ENCODE data around the gene WDR77. TPM values are rescaled to one million over a fixed set of nuclear protein-coding genes. Genes with fewer than 3 reads are reported as not detected.

Gene WDR77
- total and polyA plus RNA-seq, 4 donors: 20.1 to 47.5 (median 34.2) TPM

DNA sequence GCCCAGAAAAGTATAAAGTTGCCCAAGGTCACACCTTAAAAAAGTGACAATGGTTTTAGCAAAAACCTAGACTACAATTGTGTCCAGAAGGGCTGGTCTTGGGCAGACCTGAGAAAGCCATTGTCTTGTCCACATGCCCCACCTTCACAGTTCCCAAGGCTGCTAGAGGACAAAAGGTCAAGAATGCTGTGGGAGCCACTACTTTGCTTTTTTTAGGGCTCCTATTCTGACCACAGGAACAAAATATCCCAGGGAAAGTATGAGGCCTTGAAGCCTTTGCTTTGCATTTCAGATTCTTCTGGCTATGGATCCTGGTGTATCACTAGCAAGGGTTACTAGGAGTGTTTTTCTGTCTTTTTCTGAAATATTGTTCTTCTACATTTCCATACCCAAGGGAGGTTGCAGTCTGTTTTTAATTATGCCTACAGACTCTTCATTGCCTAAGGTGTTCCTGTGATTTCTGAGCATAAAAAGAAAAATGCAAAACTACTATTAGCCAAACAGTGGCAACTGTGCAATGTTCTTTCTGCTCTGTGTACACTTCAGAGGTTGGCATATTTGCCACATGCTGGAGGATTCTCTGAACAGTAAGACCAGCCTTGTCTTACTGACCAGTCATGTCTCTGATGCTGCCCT is 35.5 kb upstream of the WDR77 start:
- DNase-seq (ENCODE audit: low read depth in 4 of 6, low spot score in 6 of 6): no peak
- Histone ChIP-seq H3K27me3 (ENCODE audit: control insufficient read depth, insufficient read depth, low read length) (no peaks in the 10 kb centered on the region), H3K4me3 (ENCODE audit: low read depth, low read length) (no peak overlapping the region), H3K27ac (ENCODE audit: low read depth, low read length) (no peak overlapping the region), H3K9me3 (ENCODE audit: control insufficient read depth, insufficient read depth, low read length) (no peaks in the 10 kb centered on the region), H3K36me3 (ENCODE audit: control insufficient read depth, insufficient read depth, low read length) (no peaks in the 10 kb centered on the region), H3K4me1 (ENCODE audit: control insufficient read depth, insufficient read depth, low read length) (no peaks in the 10 kb centered on the region)

DNA sequence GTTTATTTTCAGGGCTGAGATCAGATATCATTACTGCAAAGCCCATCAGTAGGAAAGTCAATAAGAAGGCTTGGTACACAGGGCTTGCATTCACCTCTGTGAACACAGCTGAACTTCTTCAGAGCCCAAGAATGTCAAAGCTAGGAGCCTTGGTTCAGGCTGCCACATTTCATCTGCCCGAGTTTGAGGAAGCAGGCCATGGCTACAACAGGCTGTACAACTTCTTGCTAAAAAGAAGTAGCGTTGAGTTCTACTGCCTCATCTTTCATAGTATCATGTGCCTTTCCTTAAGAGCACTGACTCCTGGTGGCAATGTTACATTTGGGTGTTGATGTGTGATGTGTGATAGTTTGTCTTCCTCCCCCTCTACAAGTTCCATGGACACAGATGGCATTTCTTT is 34.8 kb upstream of the WDR77 start:
- Histone ChIP-seq H3K4me3 (ENCODE audit: low read depth, low read length) (no peak overlapping the region), H3K27me3 (ENCODE audit: control insufficient read depth, insufficient read depth, low read length) (no peaks in the 10 kb centered on the region), H3K27ac (ENCODE audit: low read depth, low read length) (no peak overlapping the region), H3K36me3 (ENCODE audit: control insufficient read depth, insufficient read depth, low read length) (no peaks in the 10 kb centered on the region), H3K4me1 (ENCODE audit: control insufficient read depth, insufficient read depth, low read length) (no peaks in the 10 kb centered on the region), H3K9me3 (ENCODE audit: control insufficient read depth, insufficient read depth, low read length) (no peaks in the 10 kb centered on the region)
- 30% methylated on average over 1 of the region's 2 CpGs for WGBS (ENCODE audit: insufficient coverage)
- no peak for DNase-seq (ENCODE audit: low read depth in 4 of 6, low spot score in 6 of 6)

DNA sequence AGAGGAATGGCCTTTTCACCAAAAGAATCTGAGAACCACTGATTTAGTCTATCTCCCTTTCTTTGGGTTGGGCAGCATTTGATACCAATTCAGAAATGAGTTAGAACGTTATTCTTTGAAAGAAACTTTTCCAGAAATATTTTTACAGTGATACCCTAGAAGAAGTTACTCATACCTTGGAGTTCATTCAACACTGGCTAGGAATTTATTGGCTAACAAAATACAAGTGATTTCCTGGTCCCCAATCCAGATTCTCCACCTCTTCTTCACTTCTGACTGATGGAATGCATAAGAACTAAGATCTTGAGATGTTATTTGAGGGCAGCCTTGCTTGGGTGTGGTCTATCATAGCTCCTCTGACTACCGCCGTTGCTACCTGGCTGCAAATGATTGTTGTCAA is 34.1 kb upstream of the WDR77 start:
- H3K36me3 ChIP-seq (ENCODE audit: control insufficient read depth, insufficient read depth, low read length): no peaks in the 10 kb centered on the region
- no peak overlapping the region for H3K4me3 ChIP-seq (ENCODE audit: low read depth, low read length)
- H3K27ac ChIP-seq (ENCODE audit: low read depth, low read length): no peak overlapping the region
- H3K9me3 ChIP-seq (ENCODE audit: control insufficient read depth, insufficient read depth, low read length): no peaks in the 10 kb centered on the region
- DNase-seq (ENCODE audit: low read depth in 4 of 6, low spot score in 6 of 6): no peak
- no peaks in the 10 kb centered on the region for H3K4me1 ChIP-seq (ENCODE audit: control insufficient read depth, insufficient read depth, low read length)
- no peaks in the 10 kb centered on the region for H3K27me3 ChIP-seq (ENCODE audit: control insufficient read depth, insufficient read depth, low read length)
- 80% methylated on average over 1 of the region's 3 CpGs for WGBS (ENCODE audit: insufficient coverage)

DNA sequence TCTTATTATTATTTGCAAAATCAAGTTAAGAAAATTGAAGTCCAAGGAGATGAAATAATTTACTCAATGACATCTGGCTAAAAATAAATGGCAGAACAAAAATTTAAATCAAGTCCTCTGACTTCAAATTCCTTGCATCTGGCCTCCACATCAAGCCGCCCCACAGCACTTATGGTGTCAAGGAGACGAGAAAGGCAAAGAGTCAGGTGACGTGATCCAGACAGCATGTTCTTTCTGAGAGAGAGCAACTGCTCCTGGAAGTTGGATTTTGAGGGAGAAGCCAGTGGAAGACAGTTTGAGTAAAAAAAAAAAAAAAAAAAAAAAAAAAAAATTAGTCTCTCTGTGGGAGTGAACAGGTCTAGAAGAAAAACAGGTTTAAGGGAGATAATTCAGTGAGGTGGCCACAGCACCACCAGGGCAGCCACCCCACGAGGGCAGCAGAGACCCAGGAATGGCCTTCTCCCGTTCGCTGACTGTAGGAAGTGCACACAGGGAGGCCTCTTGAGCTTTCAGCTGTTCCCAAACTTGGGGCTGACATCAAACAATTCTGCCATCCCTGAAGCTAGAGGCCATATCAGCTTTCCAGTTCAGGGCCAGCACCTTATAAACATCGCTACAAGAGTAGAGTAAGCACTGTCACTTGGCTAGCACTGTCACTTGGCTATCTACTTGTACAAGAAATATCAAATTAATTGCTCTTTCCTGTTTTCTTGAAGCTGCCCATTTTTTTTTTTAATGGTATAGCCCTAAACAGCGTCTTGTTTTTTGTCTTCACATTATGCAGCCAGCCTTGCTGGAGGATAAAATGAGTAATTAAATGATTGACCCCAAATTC is 32.5 kb upstream of the WDR77 start:
- WGBS (ENCODE audit: insufficient coverage): 46% methylated on average over 6 of the region's 8 CpGs
- Histone ChIP-seq H3K27ac (ENCODE audit: low read depth, low read length) (no peak overlapping the region), H3K4me3 (ENCODE audit: low read depth, low read length) (no peak overlapping the region), H3K27me3 (ENCODE audit: control insufficient read depth, insufficient read depth, low read length) (no peaks in the 10 kb centered on the region), H3K9me3 (ENCODE audit: control insufficient read depth, insufficient read depth, low read length) (no peaks in the 10 kb centered on the region), H3K36me3 (ENCODE audit: control insufficient read depth, insufficient read depth, low read length) (no peaks in the 10 kb centered on the region), H3K4me1 (ENCODE audit: control insufficient read depth, insufficient read depth, low read length) (no peaks in the 10 kb centered on the region)
- DNase-seq (ENCODE audit: low read depth in 4 of 6, low spot score in 6 of 6): peak; percentile 19 to 81 (median 36)

DNA sequence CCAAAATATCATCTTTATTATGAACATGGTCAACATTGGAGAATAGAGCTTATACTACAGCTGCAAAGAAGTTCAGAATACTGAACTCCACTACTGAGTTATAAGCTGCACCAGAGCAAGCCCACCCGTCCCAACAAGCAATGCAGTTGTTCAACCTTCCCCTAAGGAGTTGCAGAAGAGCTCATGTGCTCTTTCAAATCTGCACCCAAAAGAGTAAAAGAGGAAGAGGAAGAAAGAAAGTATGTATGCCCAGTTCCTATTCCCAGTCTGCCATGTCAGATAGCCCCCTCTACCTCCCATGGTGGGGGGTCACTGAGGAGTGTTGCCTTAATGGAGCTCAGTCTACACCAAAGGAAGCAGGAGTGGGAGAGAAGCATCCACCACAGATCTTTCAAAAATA is 31.6 kb upstream of the WDR77 start:
- Histone ChIP-seq H3K36me3 (ENCODE audit: control insufficient read depth, insufficient read depth, low read length) (no peaks in the 10 kb centered on the region), H3K27me3 (ENCODE audit: control insufficient read depth, insufficient read depth, low read length) (no peaks in the 10 kb centered on the region), H3K27ac (ENCODE audit: low read depth, low read length) (no peak overlapping the region), H3K4me1 (ENCODE audit: control insufficient read depth, insufficient read depth, low read length) (no peaks in the 10 kb centered on the region), H3K4me3 (ENCODE audit: low read depth, low read length) (no peak overlapping the region), H3K9me3 (ENCODE audit: control insufficient read depth, insufficient read depth, low read length) (no peaks in the 10 kb centered on the region)
- DNase-seq (ENCODE audit: low read depth in 4 of 6, low spot score in 6 of 6): no peak
- WGBS (ENCODE audit: insufficient coverage): 80% methylated on average over 1 of the region's 1 CpG

DNA sequence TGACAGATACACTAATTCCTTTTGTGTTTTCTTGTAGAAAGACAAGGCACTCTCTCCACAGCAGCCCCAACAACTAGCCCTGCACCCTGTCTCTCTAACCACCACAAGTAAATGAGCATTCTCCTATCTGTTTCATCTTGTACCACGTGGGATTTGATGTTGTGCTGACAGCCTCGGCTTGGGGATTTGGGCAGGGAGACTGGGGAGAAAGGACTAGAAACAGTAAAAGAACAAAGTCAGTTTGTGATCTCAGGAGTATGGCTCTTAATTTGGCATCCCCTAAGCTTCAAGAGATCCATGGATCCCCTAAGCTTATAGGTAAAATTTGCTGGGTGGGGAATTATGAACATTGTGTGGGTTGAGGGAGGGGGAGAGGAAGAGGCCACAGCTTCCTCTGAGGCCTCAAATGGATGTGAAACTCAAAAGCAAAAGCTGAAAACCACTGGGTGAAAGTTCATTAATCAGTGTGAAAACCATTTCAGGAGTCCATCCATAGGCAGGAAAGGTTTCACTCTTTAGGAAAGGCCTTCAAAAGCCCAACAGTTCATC is 27.8 kb upstream of the WDR77 start:
- Histone ChIP-seq H3K36me3 (ENCODE audit: control insufficient read depth, insufficient read depth, low read length) (peaks cover 8% of the 10 kb centered on the region), H3K4me1 (ENCODE audit: control insufficient read depth, insufficient read depth, low read length) (no peaks in the 10 kb centered on the region), H3K9me3 (ENCODE audit: control insufficient read depth, insufficient read depth, low read length) (no peaks in the 10 kb centered on the region), H3K4me3 (ENCODE audit: low read depth, low read length) (no peak overlapping the region), H3K27me3 (ENCODE audit: control insufficient read depth, insufficient read depth, low read length) (no peaks in the 10 kb centered on the region), H3K27ac (ENCODE audit: low read depth, low read length) (no peak overlapping the region)
- WGBS (ENCODE audit: insufficient coverage): 83% methylated on average over 1 of the region's 2 CpGs
- no peak for DNase-seq (ENCODE audit: low read depth in 4 of 6, low spot score in 6 of 6)

DNA sequence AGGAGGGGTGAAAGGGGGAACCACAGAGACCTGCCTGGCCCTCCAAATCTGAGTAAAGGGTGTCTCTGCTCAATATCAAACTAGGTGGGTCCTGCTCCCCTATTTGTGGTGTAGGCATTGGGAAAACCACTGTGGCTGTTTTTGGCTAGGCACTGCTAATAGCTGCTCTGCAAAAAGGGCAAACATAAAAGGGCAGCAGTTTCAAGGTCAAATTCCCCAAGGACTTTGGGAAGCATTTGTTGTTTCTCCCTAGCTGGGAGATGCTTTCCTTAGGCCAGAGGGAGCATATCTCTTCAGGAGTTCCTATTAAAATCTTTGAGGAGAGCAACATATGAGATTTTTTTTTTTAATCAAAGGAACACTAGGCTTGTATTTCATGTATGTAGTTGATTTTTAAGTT is 27.2 kb upstream of the WDR77 start:
- peaks cover 8% of the 10 kb centered on the region for H3K36me3 ChIP-seq (ENCODE audit: control insufficient read depth, insufficient read depth, low read length)
- H3K4me1 ChIP-seq (ENCODE audit: control insufficient read depth, insufficient read depth, low read length): no peaks in the 10 kb centered on the region
- H3K4me3 ChIP-seq (ENCODE audit: low read depth, low read length): no peak overlapping the region
- H3K9me3 ChIP-seq (ENCODE audit: control insufficient read depth, insufficient read depth, low read length): no peaks in the 10 kb centered on the region
- H3K27me3 ChIP-seq (ENCODE audit: control insufficient read depth, insufficient read depth, low read length): no peaks in the 10 kb centered on the region
- no peak for DNase-seq (ENCODE audit: low read depth in 4 of 6, low spot score in 6 of 6)
- H3K27ac ChIP-seq (ENCODE audit: low read depth, low read length): no peak overlapping the region

DNA sequence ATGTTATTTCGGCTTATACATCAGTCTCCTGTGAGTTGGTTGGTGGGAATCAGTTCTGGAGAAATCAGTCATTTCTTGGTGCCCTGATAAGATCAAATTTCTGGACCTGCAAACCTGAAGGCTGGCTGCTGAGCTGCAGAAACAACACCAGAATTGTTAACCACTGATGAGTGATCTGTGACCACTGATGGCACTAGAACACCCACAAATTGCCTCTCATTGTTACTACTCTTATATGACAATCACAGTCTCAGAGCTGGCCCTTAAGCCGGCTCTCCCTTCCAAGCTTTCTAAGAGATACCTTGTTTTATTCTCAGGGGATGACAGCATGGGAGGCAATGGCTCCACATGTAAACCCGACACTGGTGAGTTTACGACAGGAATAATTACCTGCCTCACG is 26.6 kb upstream of the WDR77 start:
- DNase-seq (ENCODE audit: low read depth in 4 of 6, low spot score in 6 of 6): no peak
- Histone ChIP-seq H3K27me3 (ENCODE audit: control insufficient read depth, insufficient read depth, low read length) (no peaks in the 10 kb centered on the region), H3K4me1 (ENCODE audit: control insufficient read depth, insufficient read depth, low read length) (no peaks in the 10 kb centered on the region), H3K27ac (ENCODE audit: low read depth, low read length) (no peak overlapping the region), H3K4me3 (ENCODE audit: low read depth, low read length) (no peak overlapping the region), H3K36me3 (ENCODE audit: control insufficient read depth, insufficient read depth, low read length) (peaks cover 8% of the 10 kb centered on the region), H3K9me3 (ENCODE audit: control insufficient read depth, insufficient read depth, low read length) (no peaks in the 10 kb centered on the region)
- 48% methylated on average over 4 of the region's 5 CpGs for WGBS (ENCODE audit: insufficient coverage)

DNA sequence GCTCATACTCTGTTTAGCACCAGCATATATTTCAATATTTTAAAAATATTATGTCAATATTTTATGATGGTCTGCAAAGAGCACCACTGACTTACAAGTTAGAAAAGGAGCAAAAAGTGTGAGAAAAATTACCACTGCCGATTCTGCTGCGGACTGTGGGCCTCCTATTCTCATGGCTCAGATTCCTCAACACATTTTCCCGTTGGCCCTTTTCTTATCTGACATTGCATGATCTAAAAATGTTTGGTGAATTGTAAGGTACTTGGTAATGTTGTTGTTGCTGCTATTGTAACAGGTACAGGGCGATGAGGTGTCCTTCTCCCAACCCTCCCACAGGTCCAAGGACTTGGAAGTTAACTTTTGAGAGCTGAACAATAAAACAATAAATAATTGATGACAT is 25.5 kb upstream of the WDR77 start:
- WGBS (ENCODE audit: insufficient coverage): no CpG with 5 or more reads among the region's 4 CpGs
- H3K4me1 ChIP-seq (ENCODE audit: control insufficient read depth, insufficient read depth, low read length): no peaks in the 10 kb centered on the region

DNA sequence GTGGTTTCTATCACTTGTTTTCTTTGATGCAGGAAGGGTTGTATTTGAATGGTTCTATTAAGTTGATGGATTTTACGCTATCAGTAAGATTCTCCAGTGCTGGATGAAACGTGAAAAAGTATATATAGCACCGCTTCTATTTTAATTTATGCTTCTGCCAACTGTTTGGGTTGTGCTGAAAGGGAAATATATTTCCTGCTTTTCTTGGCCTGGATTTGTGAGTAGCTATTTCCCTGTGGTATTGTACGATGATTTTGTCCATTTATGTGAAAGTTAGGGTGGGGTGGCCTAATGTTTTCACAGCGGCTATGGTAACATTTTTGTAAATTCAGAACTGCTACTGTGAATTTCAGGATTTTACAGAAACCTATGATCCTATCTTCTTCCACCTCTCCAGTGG is 25.1 kb upstream of the WDR77 start:
- peak in 1 of 6 donors; percentile 18 for DNase-seq (ENCODE audit: low read depth in 4 of 6, low spot score in 6 of 6)
- Histone ChIP-seq H3K4me3 (ENCODE audit: low read depth, low read length) (no peak overlapping the region), H3K9me3 (ENCODE audit: control insufficient read depth, insufficient read depth, low read length) (no peaks in the 10 kb centered on the region), H3K4me1 (ENCODE audit: control insufficient read depth, insufficient read depth, low read length) (no peaks in the 10 kb centered on the region), H3K27me3 (ENCODE audit: control insufficient read depth, insufficient read depth, low read length) (no peaks in the 10 kb centered on the region), H3K27ac (ENCODE audit: low read depth, low read length) (no peak overlapping the region), H3K36me3 (ENCODE audit: control insufficient read depth, insufficient read depth, low read length) (peaks cover 17% of the 10 kb centered on the region)
- no CpG with 5 or more reads among the region's 5 CpGs for WGBS (ENCODE audit: insufficient coverage)

More for the DNA sequence above, 25.5 kb upstream of the WDR77 start:
- no peak overlapping the region for H3K4me3 ChIP-seq (ENCODE audit: low read depth, low read length)
- H3K27me3 ChIP-seq (ENCODE audit: control insufficient read depth, insufficient read depth, low read length): no peaks in the 10 kb centered on the region
- H3K36me3 ChIP-seq (ENCODE audit: control insufficient read depth, insufficient read depth, low read length): peaks cover 17% of the 10 kb centered on the region
- no peaks in the 10 kb centered on the region for H3K9me3 ChIP-seq (ENCODE audit: control insufficient read depth, insufficient read depth, low read length)
- no peak for DNase-seq (ENCODE audit: low read depth in 4 of 6, low spot score in 6 of 6)
- no peak overlapping the region for H3K27ac ChIP-seq (ENCODE audit: low read depth, low read length)
